H9 (cell line): ENCODE measurements around the gene CHAMP1. TPM values are rescaled to one million over a fixed set of nuclear protein-coding genes. Genes with fewer than 3 reads are reported as not detected.

ENCODE experiments used
- DNase-seq: peaks from one replicate; pipeline ENCODE4 v3.0.0-alpha.2; 2017
- H2AFZ ChIP-seq: one replicate; pipeline ENCODE4 v1.6.1; 2013; ENCODE audit warnings: mild to moderate bottlenecking, low read length, control low read depth, moderate library complexity
- H2AK5ac ChIP-seq: 2 replicates; pipeline ENCODE4 v1.6.1; 2013; ENCODE audit warnings: low read length, control low read depth, mixed read lengths; ENCODE audit not compliant: insufficient read length
- H2BK120ac ChIP-seq: one replicate; pipeline ENCODE4 v1.6.1; 2013; ENCODE audit warnings: low read depth, mild to moderate bottlenecking, low read length, control low read depth, inconsistent platforms; ENCODE audit not compliant: poor library complexity, severe bottlenecking
- H2BK12ac ChIP-seq: 2 replicates; pipeline ENCODE4 v1.6.1; 2013; ENCODE audit warnings: low read length, control low read depth, mixed read lengths, low read depth; ENCODE audit not compliant: insufficient read length
- H2BK15ac ChIP-seq: 2 replicates; pipeline ENCODE4 v1.6.1; 2013; ENCODE audit warnings: low read depth, low read length, control low read depth
- H2BK20ac ChIP-seq: one replicate; pipeline ENCODE4 v1.6.1; 2013; ENCODE audit warnings: low read depth, mild to moderate bottlenecking, low read length, control low read depth, inconsistent platforms; ENCODE audit not compliant: poor library complexity, severe bottlenecking
- H2BK5ac ChIP-seq: 2 replicates; pipeline ENCODE4 v1.6.1; 2013; ENCODE audit warnings: low read length, control low read depth, mixed read lengths; ENCODE audit not compliant: insufficient read length
- H3K14ac ChIP-seq: 2 replicates; pipeline ENCODE4 v1.6.1; 2013; ENCODE audit warnings: low read length, control low read depth; ENCODE audit not compliant: insufficient read depth
- H3K18ac ChIP-seq: 2 replicates; pipeline ENCODE4 v1.6.1; 2013; ENCODE audit warnings: low read depth, mild to moderate bottlenecking, mixed read lengths, low read length, control low read depth; ENCODE audit not compliant: insufficient read length
- H3K23ac ChIP-seq: 2 replicates; pipeline ENCODE4 v1.6.1; 2013; ENCODE audit warnings: low read length, control low read depth, mixed read lengths, low read depth; ENCODE audit not compliant: insufficient read length
- H3K23me2 ChIP-seq: 2 replicates; pipeline ENCODE4 v1.6.1; 2013; ENCODE audit warnings: low read depth, mild to moderate bottlenecking, mixed read lengths, low read length, control low read depth; ENCODE audit not compliant: insufficient read length, poor library complexity, severe bottlenecking
- H3K27ac ChIP-seq: 2 replicates; pipeline ENCODE4 v1.5.1; 2013; ENCODE audit warnings: low read length, control low read depth, mixed read lengths, low read depth; ENCODE audit not compliant: insufficient read length
- H3K27me3 ChIP-seq: 2 replicates; pipeline ENCODE4 v1.6.1; 2013; ENCODE audit warnings: low read length, control low read depth, inconsistent platforms; ENCODE audit not compliant: insufficient read depth
- H3K4ac ChIP-seq: 2 replicates; pipeline ENCODE4 v1.6.1; 2013; ENCODE audit warnings: low read depth, mild to moderate bottlenecking, control low read depth, inconsistent platforms, low read length, moderate library complexity
- H3K4me1 ChIP-seq: 2 replicates; pipeline ENCODE4 v1.6.1; 2013; ENCODE audit warnings: low read length, control low read depth, inconsistent platforms; ENCODE audit not compliant: insufficient read depth
- H3K4me2 ChIP-seq: 2 replicates; pipeline ENCODE4 v1.6.1; 2013; ENCODE audit warnings: low read length, control low read depth, mixed read lengths; ENCODE audit not compliant: insufficient read length, insufficient read depth
- H3K56ac ChIP-seq: 2 replicates; pipeline ENCODE4 v1.6.1; 2013; ENCODE audit warnings: low read depth, mild to moderate bottlenecking, mixed read lengths, low read length, control low read depth; ENCODE audit not compliant: insufficient read length
- H3K79me1 ChIP-seq: 2 replicates; pipeline ENCODE4 v1.6.1; 2013; ENCODE audit warnings: low read depth, mild to moderate bottlenecking, moderate library complexity, low read length, control low read depth, inconsistent platforms; ENCODE audit not compliant: insufficient read depth, poor library complexity, severe bottlenecking
- H3K79me2 ChIP-seq: 2 replicates; pipeline ENCODE4 v1.6.1; 2013; ENCODE audit warnings: low read length, control low read depth, inconsistent platforms; ENCODE audit not compliant: insufficient read depth
- H3K9ac ChIP-seq: 2 replicates; pipeline ENCODE4 v1.6.1; 2013; ENCODE audit warnings: low read length, control low read depth, mixed read lengths; ENCODE audit not compliant: insufficient read length; ENCODE audit errors: extremely low read depth
- H3K9me3 ChIP-seq: one replicate; pipeline ENCODE4 v1.6.1; 2013; ENCODE audit warnings: low read depth, low read length, inconsistent platforms; ENCODE audit not compliant: control insufficient read depth
- H3T11ph ChIP-seq: one replicate; pipeline ENCODE4 v1.6.1; 2013; ENCODE audit warnings: mild to moderate bottlenecking, low read length, control low read depth, inconsistent platforms
- H4K20me1 ChIP-seq: one replicate; pipeline ENCODE4 v1.6.1; 2013; ENCODE audit not compliant: control insufficient read depth, insufficient read length, insufficient read depth
- H4K5ac ChIP-seq: 2 replicates; pipeline ENCODE4 v1.6.1; 2013; ENCODE audit warnings: low read depth, mild to moderate bottlenecking, mixed read lengths, low read length, control low read depth; ENCODE audit not compliant: insufficient read length
- H4K8ac ChIP-seq: replicated peaks from 2 replicates; pipeline ENCODE4 v1.6.1; 2013; ENCODE audit warnings: low read length, control low read depth, mixed read lengths, low read depth; ENCODE audit not compliant: insufficient read length
- H4K91ac ChIP-seq: 2 replicates; pipeline ENCODE4 v1.6.1; 2013; ENCODE audit warnings: low read depth, mild to moderate bottlenecking, moderate library complexity, mixed read lengths, low read length, control low read depth; ENCODE audit not compliant: insufficient read length
- H3K27ac Mint-ChIP-seq, 3 experiments: 2 replicates in 2 of 3; 3 replicates in 1 of 3; pipeline ENCODE4 v1.8.0; 2020 to 2021; ENCODE audit warnings: mixed read lengths in 3 of 3, mild to moderate bottlenecking in 1 of 3, moderate library complexity in 1 of 3
- H3K27me3 Mint-ChIP-seq: 2 replicates; pipeline ENCODE4 v1.8.0; 2021; ENCODE audit warnings: low read depth, mild to moderate bottlenecking, moderate library complexity, mixed read lengths
- H3K36me3 Mint-ChIP-seq, 3 experiments: 2 replicates in 2 of 3; 3 replicates in 1 of 3; pipeline ENCODE4 v1.8.0; 2020 to 2021; ENCODE audit warnings: low read depth in 3 of 3, mixed read lengths in 3 of 3; ENCODE audit not compliant: insufficient read depth in 1 of 3
- H3K4me1 Mint-ChIP-seq, 2 experiments: 2 replicates each; pipeline ENCODE4 v1.8.0; 2020; ENCODE audit warnings: mixed read lengths in 2 of 2
- H3K4me3 Mint-ChIP-seq, 2 experiments: 2 replicates in 1 of 2; 3 replicates in 1 of 2; pipeline ENCODE4 v1.8.0; 2020 to 2021; ENCODE audit warnings: mild to moderate bottlenecking in 2 of 2, mixed read lengths in 2 of 2, moderate library complexity in 1 of 2
- H3K9me3 Mint-ChIP-seq, 2 experiments: 2 replicates in 1 of 2; 3 replicates in 1 of 2; pipeline ENCODE4 v1.8.0; 2020; ENCODE audit warnings: mild to moderate bottlenecking in 2 of 2, mixed read lengths in 2 of 2, moderate library complexity in 1 of 2
- WGBS: extraction: QIAGEN DNeasy Blood & Tissue Kit; methylation state at CpG from one replicate; pipeline ENCODE4 v1.1.7; 2013; ENCODE audit warnings: missing lambda C conversion rate, low lambda C conversion rate, mixed read lengths; ENCODE audit not compliant: insufficient read length; ENCODE audit errors: extremely low coverage; 5-methylcytosine and 5-hydroxymethylcytosine counted together
- total RNA-seq: library from RNA; stranded (reverse); gene quantifications from 2 replicates; pipeline ENCODE4 v1.2.1, GENCODE V29; 2021
- TF ChIP-seq, protein P1 (sequence below): fragments of 200-600 bp; sonication (generic); conservative IDR thresholded peaks from 3 replicates; pipeline ENCODE4 v1.8.0; 2021; ENCODE audit warnings: antibody characterized with exemption, mild to moderate bottlenecking

CHAMP1 gene
- total RNA-seq, 1 experiment from 2014 or later: 62.1 TPM

DNA sequence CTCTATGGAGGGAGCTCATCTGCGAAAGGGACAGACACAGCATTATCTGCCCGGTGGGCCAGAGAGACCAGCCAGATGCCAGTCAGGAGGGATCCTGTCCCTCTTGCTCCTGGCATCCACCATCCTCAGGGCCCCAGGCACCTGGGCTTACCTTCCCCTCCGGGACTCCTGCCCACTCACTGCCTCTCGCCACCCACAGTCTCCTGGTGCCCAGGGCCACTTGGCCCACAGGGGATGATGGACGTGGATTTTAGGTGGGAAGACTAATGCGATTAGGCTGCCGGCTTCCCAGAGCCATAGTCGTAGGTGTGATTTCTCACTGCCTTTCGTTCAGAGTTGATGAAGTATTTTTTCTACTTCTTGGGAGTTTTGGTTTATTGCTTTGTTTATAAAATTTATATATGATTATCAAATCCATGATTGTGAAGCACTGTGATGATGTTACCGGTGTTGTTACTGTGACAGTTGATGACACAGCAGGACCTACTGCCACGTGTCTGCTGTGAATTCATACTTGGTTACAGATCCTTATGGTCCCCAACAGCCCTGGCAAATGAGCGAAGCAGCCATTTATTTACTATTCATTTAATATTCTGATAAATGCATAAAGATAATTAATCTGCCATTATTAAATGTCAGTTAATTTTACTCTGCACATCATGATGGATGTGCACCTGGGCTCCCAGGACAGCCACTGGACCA, 14.5 kb upstream of the CHAMP1 start:
- H3K23me2 ChIP-seq: no peaks in the 10 kb centered on the region
- H2BK12ac ChIP-seq: no peak overlapping the region
- Mint-ChIP-seq H3K4me1 (no peaks in the 10 kb centered on the region), H3K27me3 (no peaks in the 10 kb centered on the region), H3K9me3 (no peaks in the 10 kb centered on the region), H3K27ac (peak overlapping the region in 1 of 3 experiments; percentile 32; a peak in 2 of 7 replicates), H3K36me3 (peaks cover 38 to 84% (median 66%) of the 10 kb centered on the region in 3 experiments), H3K4me3 (no peak overlapping the region)
- H3K18ac ChIP-seq: no peak overlapping the region
- H3K79me2 ChIP-seq: no peaks in the 10 kb centered on the region
- WGBS: no CpG with 5 or more reads among the region's 12 CpGs
- H3K23ac ChIP-seq: no peak overlapping the region
- no peak overlapping the region for H3K14ac ChIP-seq
- H3K9me3 ChIP-seq: no peaks in the 10 kb centered on the region
- TF ChIP-seq, protein P1, sequence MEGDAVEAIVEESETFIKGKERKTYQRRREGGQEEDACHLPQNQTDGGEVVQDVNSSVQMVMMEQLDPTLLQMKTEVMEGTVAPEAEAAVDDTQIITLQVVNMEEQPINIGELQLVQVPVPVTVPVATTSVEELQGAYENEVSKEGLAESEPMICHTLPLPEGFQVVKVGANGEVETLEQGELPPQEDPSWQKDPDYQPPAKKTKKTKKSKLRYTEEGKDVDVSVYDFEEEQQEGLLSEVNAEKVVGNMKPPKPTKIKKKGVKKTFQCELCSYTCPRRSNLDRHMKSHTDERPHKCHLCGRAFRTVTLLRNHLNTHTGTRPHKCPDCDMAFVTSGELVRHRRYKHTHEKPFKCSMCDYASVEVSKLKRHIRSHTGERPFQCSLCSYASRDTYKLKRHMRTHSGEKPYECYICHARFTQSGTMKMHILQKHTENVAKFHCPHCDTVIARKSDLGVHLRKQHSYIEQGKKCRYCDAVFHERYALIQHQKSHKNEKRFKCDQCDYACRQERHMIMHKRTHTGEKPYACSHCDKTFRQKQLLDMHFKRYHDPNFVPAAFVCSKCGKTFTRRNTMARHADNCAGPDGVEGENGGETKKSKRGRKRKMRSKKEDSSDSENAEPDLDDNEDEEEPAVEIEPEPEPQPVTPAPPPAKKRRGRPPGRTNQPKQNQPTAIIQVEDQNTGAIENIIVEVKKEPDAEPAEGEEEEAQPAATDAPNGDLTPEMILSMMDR: no peak
- no peak overlapping the region for H3T11ph ChIP-seq
- H3K4ac ChIP-seq: no peak overlapping the region
- DNase-seq: no peak
- H4K5ac ChIP-seq: no peak overlapping the region
- H3K56ac ChIP-seq: no peak overlapping the region
- H3K27ac ChIP-seq: no peak overlapping the region
- H3K4me2 ChIP-seq: no peak overlapping the region
- H3K4me1 ChIP-seq: no peaks in the 10 kb centered on the region
- H3K27me3 ChIP-seq: no peaks in the 10 kb centered on the region
- H3K9ac ChIP-seq: no peak overlapping the region
- no peak overlapping the region for H2BK15ac ChIP-seq
- no peak overlapping the region for H2AFZ ChIP-seq
- H2BK5ac ChIP-seq: no peak overlapping the region
- no peak overlapping the region for H2BK20ac ChIP-seq
- H4K8ac ChIP-seq: no peak overlapping the region
- H3K79me1 ChIP-seq: no peaks in the 10 kb centered on the region
- H4K91ac ChIP-seq: no peak overlapping the region
- no peak overlapping the region for H2BK120ac ChIP-seq
- H2AK5ac ChIP-seq: no peak overlapping the region
- H4K20me1 ChIP-seq: no peaks in the 10 kb centered on the region
